ENCODE measurements around the gene RPL13. TPM values are rescaled to one million over a fixed set of nuclear protein-coding genes. Genes with fewer than 3 reads are reported as not detected.

RPL13 gene
- total RNA-seq, 1 experiment from 2014 or later, result 2,157 TPM

GRCh38 chr16:89547860-89548259, 12.6 kb upstream of the RPL13 start:
- no peaks in the 10 kb centered on the region for H3K79me2 ChIP-seq (ENCODE audit: insufficient read depth, low read length)
- H3K9me3 Mint-ChIP-seq, result no peaks in the 10 kb centered on the region; a peak in 1 of 5 replicates
- no peak overlapping the region for H3K4me2 ChIP-seq (ENCODE audit: insufficient read depth, insufficient read length, low read length)
- TF ChIP-seq CTCF (conservative IDR thresholded peaks at IDR 0.05), result no peak
- H4K91ac ChIP-seq (ENCODE audit: insufficient read length, low read depth, low read length), result no peak overlapping the region
- H3K27me3 Mint-ChIP-seq (ENCODE audit: low read depth), result no peaks in the 10 kb centered on the region
- H3K4me3 Mint-ChIP-seq, result no peak overlapping the region
- peaks cover 18 to 80% (median 80%) of the 10 kb centered on the region in 3 experiments; a peak in 6 of 7 replicates for H3K36me3 Mint-ChIP-seq (ENCODE audit: insufficient read depth in 1 of 3, low read depth in 3 of 3)
- H3K18ac ChIP-seq (ENCODE audit: insufficient read length, low read depth, low read length), result no peak overlapping the region
- H2BK5ac ChIP-seq (ENCODE audit: insufficient read length, low read length), result no peak overlapping the region
- no peak overlapping the region for H2BK12ac ChIP-seq (ENCODE audit: insufficient read length, low read depth, low read length)
- no peak overlapping the region for H2AFZ ChIP-seq (ENCODE audit: low read length)
- H2BK20ac ChIP-seq (ENCODE audit: low read depth, low read length, poor library complexity, severe bottlenecking), result no peak overlapping the region
- H4K8ac ChIP-seq (replicated peaks; ENCODE audit: insufficient read length, low read depth, low read length), result no peak overlapping the region
- H3K56ac ChIP-seq (ENCODE audit: insufficient read length, low read depth, low read length), result no peak overlapping the region
- H3K9me3 ChIP-seq (ENCODE audit: control insufficient read depth, low read depth, low read length), result no peaks in the 10 kb centered on the region
- H2BK120ac ChIP-seq (ENCODE audit: low read depth, low read length, poor library complexity, severe bottlenecking), result no peak overlapping the region
- H4K20me1 ChIP-seq (ENCODE audit: control insufficient read depth, insufficient read depth, insufficient read length), result no peaks in the 10 kb centered on the region
- no peaks in the 10 kb centered on the region for H3K23me2 ChIP-seq (ENCODE audit: insufficient read length, low read depth, low read length, poor library complexity, severe bottlenecking)
- no peak overlapping the region for H3K4ac ChIP-seq (ENCODE audit: low read depth, low read length)
- H3K79me1 ChIP-seq (ENCODE audit: insufficient read depth, low read depth, low read length, poor library complexity, severe bottlenecking), result no peaks in the 10 kb centered on the region
- WGBS (ENCODE audit: extremely low coverage, insufficient read length, low lambda C conversion rate), result no CpG with 5 or more reads among the region's 20 CpGs
- no peak overlapping the region for H3T11ph ChIP-seq (ENCODE audit: low read length)
- H3K27ac ChIP-seq (ENCODE audit: insufficient read length, low read depth, low read length), result no peak overlapping the region
- no peak for DNase-seq
- no peaks in the 10 kb centered on the region for H3K27me3 ChIP-seq (ENCODE audit: insufficient read depth, low read length)
- H3K4me1 Mint-ChIP-seq, result no peaks in the 10 kb centered on the region
- H3K14ac ChIP-seq (ENCODE audit: insufficient read depth, low read length), result no peak overlapping the region
- H2AK5ac ChIP-seq (ENCODE audit: insufficient read length, low read length), result no peak overlapping the region
- H4K5ac ChIP-seq (ENCODE audit: insufficient read length, low read depth, low read length), result no peak overlapping the region
- H2BK15ac ChIP-seq (ENCODE audit: low read depth, low read length), result no peak overlapping the region
- H3K9ac ChIP-seq (ENCODE audit: extremely low read depth, insufficient read length, low read length), result no peak overlapping the region
- H3K27ac Mint-ChIP-seq, result no peak overlapping the region
- no peaks in the 10 kb centered on the region for H3K4me1 ChIP-seq (ENCODE audit: insufficient read depth, low read length)
- H3K23ac ChIP-seq (ENCODE audit: insufficient read length, low read depth, low read length), result no peak overlapping the region
